Measurements from ENCODE around the gene PSAT1.

The PSAT1 gene

GRCh38 chr9:78292026-78292425, 4.9 kb upstream of the PSAT1 start:
- DNase-seq (no peak), ATAC-seq (ENCODE audit: insufficient read depth, low read depth) (no peak)
- Histone ChIP-seq H4K20me1 (ENCODE audit: insufficient read depth, low read length) (no peaks in the 10 kb centered on the region), H3K27ac (ENCODE audit: low read length) (no peak overlapping the region), H3K4me2 (ENCODE audit: insufficient read depth, low read length) (no peak overlapping the region), H3K36me3 (ENCODE audit: insufficient read depth, low read length) (no peaks in the 10 kb centered on the region), H3K27me3 (ENCODE audit: insufficient read depth, low read length, poor library complexity) (no peaks in the 10 kb centered on the region), H2AFZ (ENCODE audit: low read depth, low read length) (no peak overlapping the region), H3K9ac (ENCODE audit: low read depth, low read length) (no peak overlapping the region), H3K4me3 (ENCODE audit: low read depth in 1 of 2, low read length in 2 of 2) (no peak overlapping the region), H3K9me3 (ENCODE audit: insufficient read depth, low read length, severe bottlenecking) (no peaks in the 10 kb centered on the region), H3K4me1 (ENCODE audit: insufficient read depth, low read length) (no peaks in the 10 kb centered on the region), H3K79me2 (ENCODE audit: insufficient read depth, low read length) (no peaks in the 10 kb centered on the region)
- TF ChIP-seq, protein P1, sequence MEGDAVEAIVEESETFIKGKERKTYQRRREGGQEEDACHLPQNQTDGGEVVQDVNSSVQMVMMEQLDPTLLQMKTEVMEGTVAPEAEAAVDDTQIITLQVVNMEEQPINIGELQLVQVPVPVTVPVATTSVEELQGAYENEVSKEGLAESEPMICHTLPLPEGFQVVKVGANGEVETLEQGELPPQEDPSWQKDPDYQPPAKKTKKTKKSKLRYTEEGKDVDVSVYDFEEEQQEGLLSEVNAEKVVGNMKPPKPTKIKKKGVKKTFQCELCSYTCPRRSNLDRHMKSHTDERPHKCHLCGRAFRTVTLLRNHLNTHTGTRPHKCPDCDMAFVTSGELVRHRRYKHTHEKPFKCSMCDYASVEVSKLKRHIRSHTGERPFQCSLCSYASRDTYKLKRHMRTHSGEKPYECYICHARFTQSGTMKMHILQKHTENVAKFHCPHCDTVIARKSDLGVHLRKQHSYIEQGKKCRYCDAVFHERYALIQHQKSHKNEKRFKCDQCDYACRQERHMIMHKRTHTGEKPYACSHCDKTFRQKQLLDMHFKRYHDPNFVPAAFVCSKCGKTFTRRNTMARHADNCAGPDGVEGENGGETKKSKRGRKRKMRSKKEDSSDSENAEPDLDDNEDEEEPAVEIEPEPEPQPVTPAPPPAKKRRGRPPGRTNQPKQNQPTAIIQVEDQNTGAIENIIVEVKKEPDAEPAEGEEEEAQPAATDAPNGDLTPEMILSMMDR (IDR thresholded peaks at IDR 0.05; ENCODE audit: borderline replicate concordance, extremely low read depth, low read length, poor library complexity, severe bottlenecking) = no peak
- TF ChIP-seq EZH2 (IDR thresholded peaks at IDR 0.05; ENCODE audit: borderline replicate concordance, low read depth, low read length, severe bottlenecking) = no peak

DNA sequence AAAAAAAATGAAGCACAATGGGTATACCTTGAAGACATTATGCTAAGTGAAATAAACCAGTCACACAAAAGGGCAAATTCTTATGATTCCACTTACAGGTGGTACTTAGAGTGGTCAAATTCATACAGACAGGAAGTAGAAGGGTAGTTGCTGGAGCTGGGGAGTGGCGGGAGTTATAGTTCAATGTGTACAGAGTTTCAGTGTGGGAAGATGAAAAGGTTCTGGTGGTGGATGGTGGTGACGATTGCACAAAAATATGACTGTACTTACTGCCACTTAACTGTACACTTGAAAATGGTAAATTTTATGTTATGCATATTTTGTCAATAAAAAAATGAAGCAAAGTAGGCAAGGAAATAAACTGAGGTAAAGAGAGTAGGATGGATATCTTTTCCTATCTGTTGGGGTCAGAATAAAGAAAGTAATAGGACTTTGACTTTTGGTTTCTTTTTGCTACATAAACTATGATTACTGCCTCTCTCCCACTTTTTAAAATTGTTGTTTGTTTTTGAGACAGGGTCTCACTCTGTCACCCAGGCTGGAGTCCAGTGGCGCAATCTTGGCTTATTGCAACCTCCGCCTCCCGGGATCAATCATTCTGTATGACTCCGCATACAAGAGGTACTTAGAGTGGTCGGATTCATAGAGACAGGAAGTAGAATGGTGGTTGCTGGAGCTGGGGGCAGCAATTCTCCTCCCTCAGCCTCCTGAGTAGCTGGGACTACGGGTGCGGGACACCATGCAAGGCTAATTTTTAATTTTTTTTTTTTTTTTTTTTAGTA, 4.0 kb upstream of the PSAT1 start:
- Histone ChIP-seq H3K4me3 (ENCODE audit: low read depth in 1 of 2, low read length in 2 of 2) (no peak overlapping the region), H3K27me3 (ENCODE audit: insufficient read depth, low read length, poor library complexity) (no peaks in the 10 kb centered on the region), H3K4me2 (ENCODE audit: insufficient read depth, low read length) (no peak overlapping the region), H3K9me3 (ENCODE audit: insufficient read depth, low read length, severe bottlenecking) (no peaks in the 10 kb centered on the region), H3K9ac (ENCODE audit: low read depth, low read length) (no peak overlapping the region), H2AFZ (ENCODE audit: low read depth, low read length) (no peak overlapping the region), H4K20me1 (ENCODE audit: insufficient read depth, low read length) (no peaks in the 10 kb centered on the region), H3K79me2 (ENCODE audit: insufficient read depth, low read length) (no peaks in the 10 kb centered on the region), H3K4me1 (ENCODE audit: insufficient read depth, low read length) (no peaks in the 10 kb centered on the region), H3K27ac (ENCODE audit: low read length) (no peak overlapping the region), H3K36me3 (ENCODE audit: insufficient read depth, low read length) (no peaks in the 10 kb centered on the region)
- TF ChIP-seq EZH2 (IDR thresholded peaks at IDR 0.05; ENCODE audit: borderline replicate concordance, low read depth, low read length, severe bottlenecking) = no peak
- TF ChIP-seq, protein P1 (IDR thresholded peaks at IDR 0.05; ENCODE audit: borderline replicate concordance, extremely low read depth, low read length, poor library complexity, severe bottlenecking) = no peak
- ATAC-seq (ENCODE audit: insufficient read depth, low read depth) = no peak
- DNase-seq = no peak

GRCh38 chr9:78294290-78295176, 2.4 kb upstream of the PSAT1 start:
- H3K27ac ChIP-seq (ENCODE audit: low read length) = no peak overlapping the region
- no peaks in the 10 kb centered on the region for H3K36me3 ChIP-seq (ENCODE audit: insufficient read depth, low read length)
- no peak overlapping the region for H3K4me2 ChIP-seq (ENCODE audit: insufficient read depth, low read length)
- H3K4me1 ChIP-seq (ENCODE audit: insufficient read depth, low read length) = no peaks in the 10 kb centered on the region
- no peak overlapping the region for H3K4me3 ChIP-seq (ENCODE audit: low read depth in 1 of 2, low read length in 2 of 2)
- no peaks in the 10 kb centered on the region for H3K27me3 ChIP-seq (ENCODE audit: insufficient read depth, low read length, poor library complexity)
- no peaks in the 10 kb centered on the region for H4K20me1 ChIP-seq (ENCODE audit: insufficient read depth, low read length)
- no peaks in the 10 kb centered on the region for H3K79me2 ChIP-seq (ENCODE audit: insufficient read depth, low read length)
- H3K9me3 ChIP-seq (ENCODE audit: insufficient read depth, low read length, severe bottlenecking) = no peaks in the 10 kb centered on the region
- ATAC-seq (ENCODE audit: insufficient read depth, low read depth) = no peak
- TF ChIP-seq EZH2 (IDR thresholded peaks at IDR 0.05; ENCODE audit: borderline replicate concordance, low read depth, low read length, severe bottlenecking) = no peak
- TF ChIP-seq, protein P1 (IDR thresholded peaks at IDR 0.05; ENCODE audit: borderline replicate concordance, extremely low read depth, low read length, poor library complexity, severe bottlenecking) = no peak
- H3K9ac ChIP-seq (ENCODE audit: low read depth, low read length) = no peak overlapping the region
- no peak overlapping the region for H2AFZ ChIP-seq (ENCODE audit: low read depth, low read length)
- no peak for DNase-seq

All from DND-41 (cell line).